K562 treated with DMSO at 1 percent for 24 hours (cell line): ENCODE measurements around the gene MAPKAPK3. TPM values are rescaled to one million over a fixed set of nuclear protein-coding genes. Genes with fewer than 3 reads are reported as not detected.

Experiments
- total RNA-seq: library from RNA; unstranded; fragments of 300-600 nt; gene quantifications from 2 replicates; pipeline ENCODE4 v1.2.3, GENCODE V29; 2022; ENCODE audit warnings: low read depth; ENCODE audit not compliant: insufficient read depth

The MAPKAPK3 gene
- total RNA-seq, result 42.2 and 45.8 TPM in 2 replicates

DNA sequence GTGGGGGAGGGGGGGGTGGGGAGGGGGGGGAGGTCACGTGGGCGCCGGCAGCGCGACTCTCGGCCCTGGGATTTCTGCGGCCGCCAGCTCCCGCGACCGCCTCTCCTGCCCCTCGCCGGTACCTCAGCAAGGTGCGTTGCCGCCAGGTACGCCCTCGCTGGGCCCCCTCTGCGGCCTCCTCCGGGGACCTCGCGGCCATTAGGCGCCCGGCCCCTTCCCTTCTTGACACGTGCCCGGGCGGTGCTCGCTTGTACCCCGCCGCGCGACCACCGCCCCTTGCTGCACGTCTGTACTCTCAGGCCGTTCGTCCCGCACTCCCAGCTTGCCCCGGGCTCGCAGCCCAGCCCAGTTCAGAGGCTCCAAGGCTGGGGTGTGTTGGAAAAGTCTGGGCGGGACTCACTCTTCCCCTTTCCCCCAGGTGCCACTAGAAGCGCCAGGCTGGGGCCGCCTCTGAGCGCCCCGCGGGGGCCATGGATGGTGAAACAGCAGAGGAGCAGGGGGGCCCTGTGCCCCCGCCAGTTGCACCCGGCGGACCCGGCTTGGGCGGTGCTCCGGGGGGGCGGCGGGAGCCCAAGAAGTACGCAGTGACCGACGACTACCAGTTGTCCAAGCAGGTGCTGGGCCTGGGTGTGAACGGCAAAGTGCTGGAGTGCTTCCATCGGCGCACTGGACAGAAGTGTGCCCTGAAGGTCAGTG is at the start of gene MAPKAPK3:
Gene MAPKAPK3, plus strand, starts transcription at position 56 of the 696 bp plus-strand sequence. Its CDS starts 415 bp downstream, at position 471.

DNA sequence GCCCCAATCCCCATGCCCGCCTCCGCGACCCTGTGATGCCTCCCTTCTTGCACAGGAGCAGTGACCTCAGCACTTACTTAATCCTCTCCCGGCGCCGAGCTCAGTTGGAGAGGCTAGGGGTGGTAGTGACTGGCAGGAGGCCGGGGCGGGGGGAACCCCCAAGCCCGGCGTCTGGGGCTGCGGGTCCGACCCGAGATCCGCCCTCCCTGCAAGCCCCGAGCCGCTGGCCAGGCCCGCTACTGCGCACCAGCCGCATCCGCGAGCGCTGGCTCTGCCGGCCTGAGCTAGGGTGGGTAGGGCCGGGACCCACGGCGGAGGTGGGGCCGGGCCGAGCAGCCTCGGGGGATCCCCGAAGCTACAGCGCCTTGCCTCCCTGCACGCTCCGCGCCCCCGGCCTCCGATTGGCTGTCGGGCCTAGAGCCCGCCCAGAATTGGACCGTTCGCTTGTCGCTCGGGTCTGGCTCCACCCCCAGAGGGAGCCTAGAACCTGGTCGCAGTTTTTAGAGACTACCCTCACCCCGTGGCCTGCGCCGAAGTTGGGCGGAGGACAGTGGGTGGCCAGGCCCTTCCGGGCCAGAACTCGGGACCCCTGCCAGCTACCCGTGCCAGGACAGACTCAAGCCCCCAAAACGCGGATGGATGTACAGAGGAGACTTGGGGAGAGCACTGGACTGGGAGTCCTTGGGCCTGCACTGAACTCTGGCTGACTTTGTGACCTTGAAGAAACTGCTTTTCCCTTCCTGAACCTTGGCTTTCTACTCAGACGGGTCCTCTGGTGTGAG is 49.4 kb upstream of the MAPKAPK3 start, which contains the start of gene C3orf18:
Gene C3orf18, minus strand, starts transcription at position 362 of the 782 bp plus-strand sequence. CDS start 2,048 bp downstream, outside the sequence.

DNA sequence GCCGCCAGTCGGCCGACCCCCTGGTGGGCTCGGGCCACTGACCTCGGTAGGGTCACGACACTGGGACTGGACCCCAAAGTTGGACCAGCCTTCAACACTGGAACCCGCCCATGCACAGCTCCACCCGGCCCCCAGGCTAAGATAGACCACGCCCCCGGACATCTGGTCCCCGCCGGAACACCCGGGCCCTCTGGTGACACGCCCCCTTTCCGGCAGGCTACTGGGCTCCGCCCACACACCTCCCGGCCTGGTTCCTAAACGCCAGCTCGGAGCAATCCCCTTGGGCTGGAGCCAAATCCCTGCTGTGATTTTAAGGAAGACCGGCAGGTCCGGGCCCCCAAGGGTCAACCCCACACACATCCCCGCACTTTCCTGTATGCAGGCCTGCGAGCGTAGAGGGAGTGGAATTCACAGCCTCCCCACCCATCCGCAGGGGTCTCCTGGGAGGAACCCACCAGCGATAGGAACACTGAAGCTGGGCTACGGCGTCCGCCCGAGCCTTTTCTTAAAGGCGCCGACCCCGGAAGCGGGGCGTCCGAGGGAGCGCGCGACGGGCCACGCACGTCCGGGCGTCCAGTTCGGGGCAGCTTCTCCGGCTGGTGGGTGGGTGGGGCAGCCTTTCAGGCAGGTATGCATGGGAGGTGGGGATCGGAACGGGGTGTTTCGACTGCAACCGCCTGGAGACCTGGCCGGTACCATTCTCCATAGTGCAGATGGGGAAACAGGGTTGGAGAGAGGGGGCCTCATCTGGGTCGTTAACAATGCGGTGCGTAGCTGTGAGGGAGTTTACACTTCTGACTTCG is 47.8 kb upstream of the MAPKAPK3 start, which contains the start of gene HEMK1:
Gene HEMK1, plus strand, starts transcription at position 576 of the 803 bp plus-strand sequence. CDS start 1,583 bp downstream, outside the sequence.

DNA sequence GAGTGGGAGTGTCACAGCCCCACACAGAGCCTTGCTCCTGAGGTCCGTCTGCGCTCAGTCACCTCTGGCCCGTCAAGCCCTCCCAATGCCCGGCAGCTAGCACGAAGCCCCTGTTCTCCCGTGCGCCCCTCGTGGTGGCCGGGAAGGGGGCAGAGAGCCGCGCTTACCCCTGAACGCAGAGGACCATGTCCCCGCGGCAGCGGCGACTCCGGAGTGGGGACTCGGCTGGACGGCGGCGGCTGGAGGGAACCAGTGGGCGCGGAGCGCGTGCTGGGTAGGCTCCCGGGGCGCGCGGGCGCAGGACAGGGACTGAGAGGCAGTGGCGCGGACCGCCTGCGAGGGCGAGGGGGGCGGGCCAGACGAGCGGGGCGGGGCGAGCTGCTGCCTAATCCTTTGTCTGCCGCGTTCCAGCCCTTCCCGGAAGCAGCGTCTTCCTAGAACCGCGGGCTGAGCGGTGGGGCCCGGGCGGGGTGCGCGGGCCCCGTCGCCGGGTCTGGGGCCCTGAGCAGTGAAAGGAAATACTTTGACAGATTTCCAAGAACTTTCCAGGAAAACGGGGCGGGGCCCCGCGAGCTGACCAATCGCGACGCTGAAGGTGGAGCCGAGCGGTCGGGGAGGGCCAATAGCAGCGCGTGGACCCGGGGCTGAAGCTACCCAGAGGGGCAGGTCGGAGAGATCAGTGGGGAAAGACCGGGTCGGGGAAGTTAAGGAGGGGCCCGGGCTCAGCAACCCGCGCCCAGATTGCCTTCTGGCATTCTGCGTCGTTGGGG is 5.3 kb upstream of the MAPKAPK3 start, which contains the start of gene CISH:
Gene CISH, minus strand, starts transcription at position 311 of the 770 bp plus-strand sequence. Its CDS starts 124 bp downstream, at position 187.

DNA sequence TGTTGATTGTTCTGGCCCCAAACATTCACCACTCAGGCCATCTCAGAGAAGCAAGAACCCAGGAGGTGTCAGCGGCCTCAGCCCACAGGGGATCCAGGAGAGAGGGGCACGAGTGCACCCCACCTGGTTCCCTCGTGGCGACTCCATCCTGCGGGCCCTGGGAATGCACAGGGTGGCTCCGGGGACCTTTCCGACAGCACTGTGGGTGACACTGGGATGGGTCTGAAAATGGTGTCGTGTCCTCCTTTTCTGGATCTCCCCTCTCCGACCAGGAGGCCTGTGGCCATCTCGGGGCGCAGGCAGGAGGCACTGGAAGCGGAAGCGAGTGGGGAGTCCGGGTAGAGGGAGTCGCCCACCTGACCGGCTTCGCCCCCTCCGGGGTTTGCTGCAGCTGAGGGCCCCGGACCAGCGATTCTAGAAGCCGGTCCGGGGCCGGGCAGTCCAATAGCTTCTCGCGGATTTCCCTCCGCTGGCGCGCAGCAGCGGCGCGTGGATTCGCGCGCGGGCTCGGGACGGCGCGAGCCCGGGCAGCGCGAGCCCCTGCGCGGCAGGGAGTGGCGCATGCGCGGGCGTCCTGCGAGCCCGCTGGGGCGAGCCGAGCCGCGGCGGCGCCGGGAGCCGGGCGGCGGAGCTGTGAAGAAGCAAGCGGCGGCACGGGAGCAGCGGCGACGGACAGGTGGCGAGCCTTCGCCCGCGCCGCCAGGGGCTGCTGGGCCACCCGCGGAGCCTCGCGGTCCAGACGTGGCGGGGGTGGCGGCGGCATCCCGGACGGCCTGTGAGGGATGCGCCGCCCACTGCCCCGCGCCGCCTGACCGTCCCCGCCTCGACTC is 57.6 kb downstream of the MAPKAPK3 start, which contains the start of gene DOCK3:
Gene DOCK3, plus strand, starts transcription at position 579 of the 830 bp plus-strand sequence. CDS start 337 bp downstream, outside the sequence.

Other genes with a start within 250 kb of the MAPKAPK3 start
- 0.53 and 0.74 TPM in 2 replicates for gene CACNA2D2, start 113.5 kb upstream of the MAPKAPK3 start, total RNA-seq
- gene C3orf18, start 49.4 kb upstream of the MAPKAPK3 start, total RNA-seq, result 4.1 and 6.8 TPM in 2 replicates
- gene HEMK1, start 47.6 kb upstream of the MAPKAPK3 start, total RNA-seq, result 21.0 and 23.4 TPM in 2 replicates
- gene CISH, start 5.4 kb upstream of the MAPKAPK3 start, total RNA-seq, result 216 and 231 TPM in 2 replicates
- 0.08 TPM in 2 replicates for gene DOCK3, start 57.8 kb downstream of the MAPKAPK3 start, total RNA-seq